Gastroesophageal sphincter (tissue), 4 donors: ENCODE measurements around the gene SPAG17. TPM values are rescaled to one million over a fixed set of nuclear protein-coding genes. Genes with fewer than 3 reads are reported as not detected.

Source experiments
- ATAC-seq: fragments of 150-250 bp; one replicate; pipeline ENCODE4 v1.9.1; 2016; ENCODE audit warnings: mild to moderate bottlenecking, moderate library complexity
- H3K27ac ChIP-seq, 4 donors: fragments of 200-600 bp; sonication (generic) in 3 of 4; 1 replicate in 3 of 4; 2 replicates in 1 of 4; pipeline ENCODE4 v1.5.1; 2016 to 2019
- H3K27me3 ChIP-seq: fragments of 200-600 bp; sonication (generic); one replicate; pipeline ENCODE4 v1.5.1; 2019
- H3K36me3 ChIP-seq, 2 donors: fragments of 200-600 bp; sonication (generic); one replicate each; pipeline ENCODE4 v1.5.1; 2019; ENCODE audit warnings: control low read depth in 1 of 2
- H3K4me1 ChIP-seq, 3 donors: fragments of 200-600 bp; sonication (generic); 1 replicate in 2 of 3; 2 replicates in 1 of 3; pipeline ENCODE4 v1.5.1; 2016 to 2019; ENCODE audit warnings: control low read depth in 2 of 3
- H3K4me3 ChIP-seq, 2 donors: fragments of 200-600 bp; sonication (generic); one replicate each; pipeline ENCODE4 v1.5.1; 2019; ENCODE audit warnings: mild to moderate bottlenecking in 1 of 2, moderate library complexity in 1 of 2
- H3K9me3 ChIP-seq, 3 donors: fragments of 200-600 bp; sonication (generic); one replicate each; pipeline ENCODE4 v1.5.1; 2017 to 2019; ENCODE audit warnings: control low read depth in 2 of 3
- EP300 ChIP-seq: sonication (generic); formaldehyde crosslinking; IDR thresholded peaks from one replicate; pipeline ENCODE4 v1.6.1; 2017; ENCODE audit warnings: antibody characterized with exemption, mild to moderate bottlenecking
- POLR2A ChIP-seq, 2 donors: fragments of 450-650 bp; IDR thresholded peaks; one replicate each; pipeline ENCODE4 v1.6.1; 2017; ENCODE audit warnings: antibody characterized with exemption in 2 of 2, mild to moderate bottlenecking in 2 of 2, moderate library complexity in 1 of 2
- POLR2AphosphoS5 ChIP-seq: sonication (generic); formaldehyde crosslinking; IDR thresholded peaks from one replicate; pipeline ENCODE4 v1.6.1; 2017; ENCODE audit warnings: antibody characterized with exemption
- WGBS, 2 donors: methylation state at CpG; one replicate each; pipeline ENCODE4 v1.1.5; 2018; ENCODE audit warnings: low coverage in 1 of 2; 5-methylcytosine and 5-hydroxymethylcytosine counted together
- total RNA-seq, 4 donors: library from RNA; depleted of rRNA; stranded (reverse); fragments of >200 nt; gene quantifications; one replicate each; pipeline ENCODE4 v1.1.0, GENCODE V29; 2016
- TF ChIP-seq, protein P1 (sequence below), 4 experiments: fragments of 200-600 bp in 2 of 4; fragments of 450-650 bp in 2 of 4; sonication (generic) in 1 of 4; IDR thresholded peaks; one replicate each; pipeline ENCODE4 v1.5.1; 2017 to 2019; ENCODE audit warnings: antibody characterized with exemption in 4 of 4, mild to moderate bottlenecking in 2 of 4, moderate library complexity in 2 of 4

The SPAG17 gene
- total RNA-seq, 4 donors from 2014 or later = 0.13 to 2.2 (median 0.42) TPM

GRCh38 chr1:118209648-118210047 lies 24.6 kb upstream of the SPAG17 start:
- 60 to 73% methylated on average over 2 to 3 of the region's 6 CpGs for WGBS, 2 donors
- TF ChIP-seq POLR2A (IDR thresholded peaks at IDR 0.05) (no peak), EP300 (no peak), POLR2AphosphoS5 (no peak)
- TF ChIP-seq, protein P1, sequence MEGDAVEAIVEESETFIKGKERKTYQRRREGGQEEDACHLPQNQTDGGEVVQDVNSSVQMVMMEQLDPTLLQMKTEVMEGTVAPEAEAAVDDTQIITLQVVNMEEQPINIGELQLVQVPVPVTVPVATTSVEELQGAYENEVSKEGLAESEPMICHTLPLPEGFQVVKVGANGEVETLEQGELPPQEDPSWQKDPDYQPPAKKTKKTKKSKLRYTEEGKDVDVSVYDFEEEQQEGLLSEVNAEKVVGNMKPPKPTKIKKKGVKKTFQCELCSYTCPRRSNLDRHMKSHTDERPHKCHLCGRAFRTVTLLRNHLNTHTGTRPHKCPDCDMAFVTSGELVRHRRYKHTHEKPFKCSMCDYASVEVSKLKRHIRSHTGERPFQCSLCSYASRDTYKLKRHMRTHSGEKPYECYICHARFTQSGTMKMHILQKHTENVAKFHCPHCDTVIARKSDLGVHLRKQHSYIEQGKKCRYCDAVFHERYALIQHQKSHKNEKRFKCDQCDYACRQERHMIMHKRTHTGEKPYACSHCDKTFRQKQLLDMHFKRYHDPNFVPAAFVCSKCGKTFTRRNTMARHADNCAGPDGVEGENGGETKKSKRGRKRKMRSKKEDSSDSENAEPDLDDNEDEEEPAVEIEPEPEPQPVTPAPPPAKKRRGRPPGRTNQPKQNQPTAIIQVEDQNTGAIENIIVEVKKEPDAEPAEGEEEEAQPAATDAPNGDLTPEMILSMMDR (IDR thresholded peaks at IDR 0.05) = no peak

DNA sequence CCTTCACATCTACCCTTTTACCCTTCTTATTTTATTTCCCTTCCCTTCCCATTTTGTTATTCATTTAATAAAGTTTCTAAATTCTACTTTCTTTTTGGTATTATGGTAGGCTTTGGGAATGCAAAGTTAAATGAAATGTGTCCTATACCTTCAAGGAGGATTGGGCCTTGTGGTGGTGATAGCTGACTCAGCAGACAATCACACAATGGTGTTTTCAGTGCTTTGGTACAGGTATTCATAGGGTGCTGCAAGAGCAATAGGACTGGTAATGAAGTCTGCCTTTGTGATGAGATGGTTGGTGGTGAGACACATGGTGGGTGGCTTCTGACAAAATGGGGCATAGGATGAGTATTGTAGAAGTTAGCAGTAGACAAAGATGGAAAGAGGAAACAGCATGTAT lies 21.9 kb upstream of the SPAG17 start:
- TF ChIP-seq POLR2AphosphoS5 (no peak), POLR2A (IDR thresholded peaks at IDR 0.05) (no peak), EP300 (no peak)
- TF ChIP-seq, protein P1 (IDR thresholded peaks at IDR 0.05) = no peak
- no peaks in the 10 kb centered on the region for H3K36me3 ChIP-seq

More at GRCh38 chr1:118209648-118210047, 24.6 kb upstream of the SPAG17 start:
- peaks cover 0 to 7% (median 0%) of the 10 kb centered on the region in 3 donors for H3K9me3 ChIP-seq
- H3K27me3 ChIP-seq = no peaks in the 10 kb centered on the region
- no peak for ATAC-seq
- H3K4me3 ChIP-seq = no peak overlapping the region
- no peaks in the 10 kb centered on the region for H3K4me1 ChIP-seq
- no peaks in the 10 kb centered on the region for H3K36me3 ChIP-seq
- no peak overlapping the region for H3K27ac ChIP-seq

DNA sequence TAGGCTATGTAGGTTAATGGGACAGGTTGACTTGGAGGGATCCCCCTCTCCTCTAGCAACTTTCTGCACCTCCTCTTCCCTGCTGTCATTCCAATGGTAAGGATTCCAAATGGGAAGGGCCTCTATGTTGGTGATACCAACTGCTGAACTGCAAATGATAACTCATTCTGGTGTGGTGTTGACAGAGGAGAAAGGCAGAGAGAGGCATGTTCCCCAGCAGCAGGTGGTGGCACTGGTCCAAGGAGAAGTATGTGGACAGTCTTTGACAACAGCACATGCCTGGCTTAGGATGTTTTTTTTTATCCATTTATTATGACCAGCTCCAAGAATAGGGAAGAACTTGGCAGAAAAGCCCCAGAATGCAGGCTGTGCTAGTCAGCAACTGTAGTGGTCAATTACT lies 19.6 kb upstream of the SPAG17 start:
- H3K27me3 ChIP-seq = no peaks in the 10 kb centered on the region
- H3K4me3 ChIP-seq = no peak overlapping the region
- TF ChIP-seq EP300 (no peak), POLR2AphosphoS5 (no peak), POLR2A (IDR thresholded peaks at IDR 0.05) (no peak)
- TF ChIP-seq, protein P1 (IDR thresholded peaks at IDR 0.05) = no peak
- H3K36me3 ChIP-seq = no peaks in the 10 kb centered on the region
- H3K27ac ChIP-seq = no peak overlapping the region
- no peaks in the 10 kb centered on the region for H3K9me3 ChIP-seq
- no peaks in the 10 kb centered on the region for H3K4me1 ChIP-seq
- ATAC-seq = no peak

More for the DNA sequence above, 21.9 kb upstream of the SPAG17 start:
- H3K27ac ChIP-seq = no peak overlapping the region
- H3K4me3 ChIP-seq = no peak overlapping the region
- no peaks in the 10 kb centered on the region for H3K4me1 ChIP-seq
- H3K9me3 ChIP-seq = no peaks in the 10 kb centered on the region
- no peaks in the 10 kb centered on the region for H3K27me3 ChIP-seq
- no peak for ATAC-seq

GRCh38 chr1:118204105-118204504 lies 19.1 kb upstream of the SPAG17 start:
- ATAC-seq = no peak
- WGBS, 2 donors = 57 to 65% methylated on average over 3 of the region's 3 CpGs

DNA sequence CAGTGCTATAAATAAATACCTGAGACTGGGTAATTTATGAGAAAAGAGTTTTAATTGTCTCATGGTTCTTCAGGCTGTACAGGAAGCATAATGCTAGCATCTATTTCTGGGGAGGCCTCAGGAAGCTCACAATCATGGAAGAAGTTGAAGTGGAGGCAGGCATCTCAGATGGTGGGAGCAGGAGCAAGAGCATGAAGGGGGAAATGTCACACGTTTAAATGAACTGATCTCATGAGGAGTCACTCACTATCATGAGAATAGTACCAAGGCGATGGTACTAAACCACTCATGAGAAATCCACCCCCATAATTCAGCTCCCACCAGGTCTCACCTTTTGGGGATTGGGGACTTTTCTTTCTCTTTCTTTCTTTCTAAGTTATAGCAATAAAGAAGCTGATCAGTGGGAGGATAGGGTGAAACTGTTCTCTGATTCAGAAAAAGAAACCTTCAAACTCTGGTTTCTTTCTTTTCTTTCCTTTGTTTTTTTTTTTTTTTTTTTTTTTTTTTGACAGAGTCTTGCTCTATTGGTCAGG lies 17.1 kb upstream of the SPAG17 start:
- TF ChIP-seq POLR2AphosphoS5 = no peak
- no peak for TF ChIP-seq POLR2A (IDR thresholded peaks at IDR 0.05)
- TF ChIP-seq, protein P1 (IDR thresholded peaks at IDR 0.05) = no peak
- TF ChIP-seq EP300 = no peak
- ATAC-seq = no peak
- Histone ChIP-seq H3K9me3 (no peaks in the 10 kb centered on the region), H3K27me3 (no peaks in the 10 kb centered on the region), H3K4me1 (no peaks in the 10 kb centered on the region), H3K27ac (no peak overlapping the region), H3K36me3 (no peaks in the 10 kb centered on the region), H3K4me3 (no peak overlapping the region)
- 75 to 92% methylated on average over 2 of the region's 2 CpGs for WGBS, 2 donors

More at GRCh38 chr1:118204105-118204504, 19.1 kb upstream of the SPAG17 start:
- TF ChIP-seq POLR2AphosphoS5 (no peak), POLR2A (IDR thresholded peaks at IDR 0.05) (no peak)
- TF ChIP-seq, protein P1 (IDR thresholded peaks at IDR 0.05) = no peak
- Histone ChIP-seq H3K36me3 (no peaks in the 10 kb centered on the region), H3K4me1 (no peaks in the 10 kb centered on the region), H3K9me3 (no peaks in the 10 kb centered on the region), H3K27me3 (no peaks in the 10 kb centered on the region), H3K27ac (no peak overlapping the region), H3K4me3 (no peak overlapping the region)
